Measurements from ENCODE around the gene PFDN1.

The PFDN1 gene

DNA sequence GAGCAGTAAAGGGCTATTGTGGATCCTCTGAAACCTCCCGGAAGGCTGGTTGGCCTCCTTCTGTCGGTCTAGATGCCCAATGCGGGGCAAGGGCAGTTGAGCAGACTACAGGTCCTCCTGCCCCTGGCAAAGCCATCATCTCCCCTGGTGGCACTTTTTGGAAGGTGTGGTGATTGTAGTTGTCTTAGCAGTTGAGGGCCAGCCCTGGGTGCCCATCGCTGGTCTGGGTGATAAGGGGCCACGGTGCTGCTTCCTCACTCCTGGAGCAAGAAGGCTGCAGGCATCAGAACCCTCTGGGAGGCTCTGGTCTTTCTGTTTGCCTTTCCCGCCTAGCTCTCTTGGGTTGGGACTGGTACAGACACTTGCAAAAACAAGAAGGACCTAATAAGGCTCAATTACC lies 64.1 kb downstream of the PFDN1 start:
- DNase-seq (ENCODE audit: low read depth) = no peak

DNA sequence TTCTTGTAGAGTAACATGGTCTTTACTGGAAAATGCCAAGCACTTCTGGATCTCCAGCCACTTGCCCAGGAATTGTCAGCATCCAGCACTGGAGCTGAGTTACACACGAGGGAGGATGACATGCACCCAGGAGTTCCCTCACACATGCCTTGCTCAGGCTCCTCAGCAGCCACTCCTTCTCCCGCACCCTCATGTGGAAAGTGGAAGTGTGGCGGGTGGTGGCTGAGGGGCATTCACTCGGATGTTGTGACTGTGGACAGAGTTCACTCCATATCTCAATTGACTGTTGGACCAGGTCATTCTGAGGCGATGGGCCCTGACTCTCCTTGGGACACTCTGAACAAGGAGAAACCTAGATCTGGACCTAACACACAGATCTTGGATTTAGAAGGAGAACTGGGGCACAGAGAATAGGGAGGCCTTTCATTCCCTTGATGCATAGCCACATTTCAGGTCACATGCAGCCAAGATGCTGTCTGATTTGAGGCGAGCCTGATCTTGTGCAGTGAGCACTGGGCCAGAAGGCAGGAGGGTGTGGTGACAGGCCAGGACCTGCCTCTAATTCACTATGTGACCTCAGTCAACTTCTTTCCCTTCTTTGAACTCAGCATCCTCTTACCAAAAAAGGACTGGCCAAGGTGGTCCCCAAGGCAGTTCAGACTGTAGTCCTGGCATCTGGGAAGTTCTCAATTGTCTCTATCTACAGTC lies 65.9 kb downstream of the PFDN1 start:
- no peak for DNase-seq (ENCODE audit: low read depth)

DNA sequence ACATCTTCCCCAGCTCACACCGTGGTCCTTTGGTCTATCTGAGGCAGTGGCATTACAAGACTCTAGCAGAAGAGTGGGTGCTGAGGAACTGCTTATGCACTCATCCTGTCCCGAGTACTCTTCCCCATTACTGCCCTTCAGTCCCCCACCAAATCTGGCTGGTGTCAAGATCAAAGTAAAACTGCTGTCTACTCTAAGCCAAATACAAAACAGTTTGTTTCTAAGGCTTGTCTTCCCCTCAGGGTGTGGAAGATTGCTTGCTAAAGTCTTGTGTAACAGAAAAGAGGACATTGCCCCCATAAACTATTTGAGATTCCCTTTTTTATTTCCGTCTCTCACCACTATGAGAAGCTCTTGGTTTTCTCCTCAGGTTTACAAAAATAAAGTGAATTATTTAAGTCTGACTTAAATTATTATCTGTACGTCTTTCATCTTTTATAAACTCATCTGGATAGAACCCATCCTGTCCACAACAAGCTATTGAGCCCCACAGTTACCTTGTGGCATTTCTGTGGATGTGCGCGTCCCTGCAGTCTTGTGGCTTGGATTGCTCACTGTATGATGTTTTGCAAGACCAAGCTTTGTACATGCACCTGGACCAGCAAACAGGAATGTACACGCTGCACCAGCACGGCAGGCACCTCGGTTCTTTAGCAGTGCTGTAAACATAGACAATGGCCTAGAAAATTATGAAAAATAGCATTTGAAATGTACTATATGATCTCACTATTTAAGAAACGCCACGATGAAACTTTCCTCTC lies 66.9 kb downstream of the PFDN1 start:
- no peak for DNase-seq (ENCODE audit: low read depth)

DNA sequence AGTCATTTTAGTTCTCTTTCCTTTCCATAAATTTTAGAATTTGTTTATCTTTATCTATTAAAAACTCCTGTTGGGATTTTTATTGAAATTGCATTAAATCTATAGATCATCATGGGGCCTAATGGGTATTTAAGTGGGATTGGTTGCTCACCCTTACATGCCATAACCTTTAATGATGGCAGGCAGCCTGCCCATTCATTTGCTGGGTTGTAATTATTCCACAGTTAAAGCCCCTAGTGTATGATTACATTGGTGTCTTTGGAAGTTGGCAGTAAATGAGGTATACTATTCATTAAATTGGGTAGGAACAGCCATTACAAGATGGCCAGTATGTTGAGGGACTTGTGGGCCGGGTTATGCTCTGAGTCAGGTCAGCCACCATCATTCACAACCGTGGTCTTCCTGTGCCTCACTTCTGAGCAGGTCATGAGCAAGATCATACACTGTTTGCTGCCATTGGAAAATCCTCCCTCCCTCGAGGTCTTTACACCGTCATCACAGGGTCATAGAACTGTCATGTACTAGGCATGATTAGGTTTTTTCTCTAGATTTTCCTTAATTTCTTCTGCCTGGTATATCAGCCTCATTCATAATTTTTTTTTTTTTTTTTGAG lies 68.4 kb downstream of the PFDN1 start:
- DNase-seq (ENCODE audit: low read depth) = no peak

DNA sequence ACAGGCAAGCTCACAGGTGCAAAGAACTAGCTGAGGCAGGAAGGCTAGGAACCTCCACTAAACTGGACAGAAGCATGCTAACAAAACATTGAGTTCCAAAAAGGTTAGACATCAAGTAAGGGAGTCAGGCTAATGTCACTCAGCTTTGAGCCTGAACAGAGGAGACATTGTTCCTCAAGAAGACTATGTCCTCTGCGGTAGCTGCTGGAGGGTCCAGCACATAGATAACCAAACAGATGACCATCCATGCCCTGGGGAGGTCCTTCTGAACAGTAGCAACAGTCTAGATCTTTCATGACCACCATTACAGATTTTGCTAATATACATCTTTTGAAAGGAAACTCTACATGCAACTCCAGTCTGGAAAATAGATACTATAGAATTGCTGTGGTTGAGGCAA lies 70.2 kb downstream of the PFDN1 start:
- DNase-seq (ENCODE audit: low read depth) = no peak

DNA sequence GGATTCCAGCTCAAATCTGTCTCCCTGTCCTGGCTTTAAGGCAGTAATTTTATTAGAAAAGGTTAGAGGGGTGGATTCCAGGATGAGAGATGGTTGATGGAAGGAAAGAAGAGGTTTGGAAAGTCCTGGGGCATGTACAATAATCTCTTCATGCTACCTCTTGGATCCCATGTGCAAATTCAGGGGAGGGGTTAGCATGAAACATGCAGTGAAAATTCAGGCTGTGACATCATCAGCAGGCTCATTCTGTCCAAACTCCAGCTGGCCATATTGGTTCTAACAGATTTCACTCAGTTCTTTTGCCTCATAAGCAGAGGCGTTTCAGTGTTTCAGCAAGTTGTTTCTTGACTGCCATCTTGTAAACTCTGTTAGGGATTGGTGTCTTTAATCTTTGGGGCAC lies 72.5 kb downstream of the PFDN1 start:
- no peak for DNase-seq (ENCODE audit: low read depth)

DNA sequence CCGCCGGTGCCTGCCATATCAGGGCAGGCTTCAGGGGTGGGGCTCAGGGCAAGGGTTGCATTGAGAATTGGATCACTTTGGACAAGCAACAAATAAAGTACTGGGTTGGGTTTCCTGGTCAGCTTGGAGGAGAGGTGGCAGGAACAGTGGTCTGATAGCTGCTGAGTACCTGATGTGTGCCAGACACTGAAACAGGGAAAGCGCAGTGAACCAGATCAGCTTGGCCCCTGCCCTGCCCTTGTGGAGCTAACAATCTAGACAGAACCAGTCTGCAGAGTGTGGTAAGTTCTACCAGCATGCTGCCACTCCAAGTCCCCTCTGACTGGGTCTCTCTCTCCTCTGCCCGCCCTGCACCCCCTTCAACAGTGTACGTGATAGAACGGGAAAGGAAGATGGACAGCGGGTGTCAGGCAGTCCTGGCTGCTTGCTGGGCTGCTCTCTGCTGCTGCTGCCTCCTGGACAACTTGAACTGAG lies 74.5 kb downstream of the PFDN1 start:
- DNase-seq (ENCODE audit: low read depth) = no peak

DNA sequence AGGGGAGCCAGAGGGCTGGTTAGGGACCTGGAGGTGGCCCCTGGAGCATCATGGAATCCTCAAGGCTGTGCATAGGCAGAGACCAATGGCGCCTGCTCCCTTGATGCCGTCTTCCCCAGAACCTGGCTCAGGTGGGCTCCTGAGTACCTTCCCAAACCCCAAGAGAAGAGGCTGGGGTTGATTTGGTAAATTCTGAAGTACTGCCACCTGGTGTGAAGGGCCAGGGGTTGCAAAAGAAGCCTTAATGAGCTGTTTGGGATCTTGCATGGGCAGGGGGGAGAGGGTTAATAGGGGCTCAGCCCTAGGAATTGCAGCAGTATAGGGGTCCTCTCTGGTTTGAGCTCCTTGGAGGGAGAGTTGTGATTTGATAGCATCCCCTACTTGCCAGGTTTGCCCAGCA lies 75.9 kb downstream of the PFDN1 start:
- DNase-seq (ENCODE audit: low read depth) = no peak

DNA sequence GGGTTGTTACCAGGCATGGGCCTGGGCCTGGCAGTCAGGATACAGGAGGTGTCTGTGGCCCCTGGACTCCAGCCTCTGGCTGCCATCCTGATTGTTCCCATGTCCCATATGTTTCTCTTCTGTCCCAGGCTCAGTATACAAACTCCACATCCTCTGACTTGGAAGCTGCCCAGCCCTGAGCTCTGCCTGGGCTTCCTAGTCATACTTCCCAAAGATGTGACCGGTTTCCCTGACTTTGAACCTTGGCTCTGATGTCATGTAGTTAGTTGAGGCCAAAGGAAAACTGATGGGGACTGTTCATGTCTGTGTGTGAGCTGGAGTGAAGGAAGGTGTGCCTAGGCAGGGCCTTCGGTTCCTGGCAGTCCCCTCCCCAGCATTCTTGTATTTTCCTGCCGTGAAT lies 77.5 kb downstream of the PFDN1 start:
- no peak for DNase-seq (ENCODE audit: low read depth)

DNA sequence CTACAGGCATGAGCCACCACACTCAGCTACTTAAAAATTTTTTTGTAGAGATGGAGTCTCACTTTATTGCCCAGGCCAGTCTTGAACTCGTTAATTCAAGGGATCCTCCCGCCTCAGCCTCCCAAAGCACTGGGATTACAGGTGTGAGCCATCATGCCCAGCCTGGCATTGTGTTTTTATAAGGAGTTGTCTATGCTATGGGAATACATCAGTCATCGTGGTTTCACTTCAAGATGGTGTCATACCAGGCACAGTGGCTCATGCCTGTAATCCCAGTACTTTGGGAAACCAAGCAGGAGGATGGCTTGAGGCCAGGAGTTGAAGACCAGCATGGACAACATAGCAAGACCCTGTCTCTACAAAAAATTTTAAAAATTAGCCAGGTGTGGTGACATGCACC lies 78.2 kb downstream of the PFDN1 start:
- no peak for DNase-seq (ENCODE audit: low read depth)

DNA sequence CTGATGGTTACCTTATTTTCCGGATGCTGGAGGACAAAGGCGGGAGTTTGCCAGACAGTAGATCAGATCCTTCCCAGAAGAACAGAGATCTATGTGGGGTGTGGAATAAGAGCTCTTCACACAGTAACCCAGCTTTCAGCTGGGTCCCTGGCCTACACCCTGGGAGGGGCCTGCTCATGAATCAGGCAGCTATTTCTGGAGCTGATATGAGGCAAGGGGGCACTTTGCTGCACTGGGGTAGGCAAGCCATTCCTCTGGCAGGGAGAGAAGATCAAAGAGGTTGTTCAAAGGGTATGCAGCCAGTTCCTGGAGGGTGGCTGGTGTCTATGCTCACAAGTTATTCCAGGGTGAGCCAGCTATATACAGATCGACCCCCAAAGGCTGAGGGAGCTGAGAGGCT lies 79.3 kb downstream of the PFDN1 start:
- no peak for DNase-seq (ENCODE audit: low read depth)

DNA sequence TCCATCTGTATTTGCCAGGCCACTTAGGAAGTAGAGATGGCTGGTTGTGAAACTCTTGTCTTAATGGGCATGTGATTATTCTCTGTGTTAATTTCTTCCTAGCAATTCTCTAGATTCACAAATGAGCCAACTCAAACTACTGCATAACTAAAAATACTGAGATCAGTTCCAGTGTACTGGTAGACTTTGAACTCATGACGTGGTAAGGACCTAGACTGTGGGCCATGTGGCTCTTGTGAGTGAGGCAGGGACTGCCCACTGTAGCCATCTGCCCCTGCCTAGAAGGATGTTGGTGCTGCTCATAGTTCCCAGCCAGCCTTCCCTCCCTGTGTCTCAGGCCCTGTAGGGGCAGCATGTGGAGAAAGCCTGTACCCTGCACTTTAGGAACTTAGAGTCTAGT lies 80.5 kb downstream of the PFDN1 start:
- no peak for DNase-seq (ENCODE audit: low read depth)

DNA sequence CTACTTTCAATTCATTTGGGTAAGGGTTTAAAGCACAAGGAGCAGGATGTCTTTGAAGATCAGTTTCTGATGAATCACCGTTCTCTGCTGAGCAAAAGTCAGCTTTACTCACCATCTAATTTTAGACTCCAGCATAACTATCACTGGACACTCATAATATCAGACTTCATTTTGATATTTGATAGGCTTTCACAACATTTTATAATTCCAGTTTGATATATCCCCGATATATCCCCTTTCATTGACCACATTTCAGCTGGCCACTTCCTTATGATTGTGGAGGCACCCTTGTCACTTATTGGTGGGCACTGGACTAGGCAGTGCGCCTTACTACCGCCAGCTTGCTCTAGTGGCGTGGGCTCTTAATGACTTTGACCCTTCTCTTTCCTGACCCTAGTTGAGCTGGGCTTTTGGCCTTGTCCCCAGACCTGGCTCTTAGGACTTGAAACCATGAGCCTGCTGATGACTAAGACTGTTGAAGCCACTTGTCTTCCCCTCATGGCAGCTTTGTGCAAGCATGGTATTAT lies 81.1 kb downstream of the PFDN1 start:
- DNase-seq (ENCODE audit: low read depth) = no peak

DNA sequence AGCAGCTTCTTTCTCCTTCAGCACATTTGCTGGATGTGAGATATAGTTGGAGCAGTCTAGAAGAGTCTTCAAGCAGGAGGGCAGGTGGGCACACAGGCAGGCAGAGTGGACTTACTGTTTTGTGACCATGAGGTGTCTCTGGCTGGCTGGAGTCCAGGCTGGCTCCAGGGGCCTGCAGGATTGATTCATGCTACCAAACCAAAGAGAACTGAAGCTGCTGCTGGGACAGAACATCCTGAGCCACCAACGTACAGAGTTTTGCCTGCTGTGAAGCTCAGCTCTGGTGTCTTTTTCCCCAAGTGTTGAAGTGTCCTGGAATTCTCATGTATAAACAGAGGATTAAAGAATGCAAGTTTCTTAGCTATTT lies 82.2 kb downstream of the PFDN1 start:
- DNase-seq (ENCODE audit: low read depth) = no peak

DNA sequence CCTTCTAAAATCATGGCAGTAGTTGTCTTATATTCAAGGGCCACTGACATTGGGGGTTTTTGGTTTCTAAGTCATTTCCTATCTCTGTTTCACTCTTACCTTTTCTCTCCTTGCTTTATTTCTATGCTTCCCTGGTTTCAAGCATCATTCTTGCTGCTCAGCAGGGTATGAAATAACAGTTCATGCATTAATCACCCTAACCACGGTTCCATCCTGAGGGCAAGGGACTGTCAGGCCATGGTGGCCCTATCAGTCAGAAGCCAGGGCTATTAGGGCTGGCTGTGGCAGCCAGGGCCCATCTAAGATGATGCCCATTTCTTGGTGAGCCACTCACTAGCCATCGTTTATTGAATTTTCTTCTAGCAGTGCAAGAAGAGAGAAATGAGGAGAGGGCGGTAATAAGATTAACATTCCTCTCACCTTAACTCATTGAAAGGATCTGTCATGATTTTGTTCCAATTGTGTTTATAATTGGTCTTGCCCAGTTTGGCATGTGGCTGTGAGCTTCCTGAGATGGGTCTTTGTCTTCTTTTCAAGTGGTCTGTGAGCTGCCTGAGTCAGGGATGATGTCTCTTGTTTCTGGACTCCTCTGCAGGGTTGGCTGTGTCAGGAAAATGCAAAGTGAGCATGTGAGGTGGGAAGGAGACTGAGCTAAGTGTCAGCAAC lies 82.7 kb downstream of the PFDN1 start:
- DNase-seq (ENCODE audit: low read depth) = no peak

DNA sequence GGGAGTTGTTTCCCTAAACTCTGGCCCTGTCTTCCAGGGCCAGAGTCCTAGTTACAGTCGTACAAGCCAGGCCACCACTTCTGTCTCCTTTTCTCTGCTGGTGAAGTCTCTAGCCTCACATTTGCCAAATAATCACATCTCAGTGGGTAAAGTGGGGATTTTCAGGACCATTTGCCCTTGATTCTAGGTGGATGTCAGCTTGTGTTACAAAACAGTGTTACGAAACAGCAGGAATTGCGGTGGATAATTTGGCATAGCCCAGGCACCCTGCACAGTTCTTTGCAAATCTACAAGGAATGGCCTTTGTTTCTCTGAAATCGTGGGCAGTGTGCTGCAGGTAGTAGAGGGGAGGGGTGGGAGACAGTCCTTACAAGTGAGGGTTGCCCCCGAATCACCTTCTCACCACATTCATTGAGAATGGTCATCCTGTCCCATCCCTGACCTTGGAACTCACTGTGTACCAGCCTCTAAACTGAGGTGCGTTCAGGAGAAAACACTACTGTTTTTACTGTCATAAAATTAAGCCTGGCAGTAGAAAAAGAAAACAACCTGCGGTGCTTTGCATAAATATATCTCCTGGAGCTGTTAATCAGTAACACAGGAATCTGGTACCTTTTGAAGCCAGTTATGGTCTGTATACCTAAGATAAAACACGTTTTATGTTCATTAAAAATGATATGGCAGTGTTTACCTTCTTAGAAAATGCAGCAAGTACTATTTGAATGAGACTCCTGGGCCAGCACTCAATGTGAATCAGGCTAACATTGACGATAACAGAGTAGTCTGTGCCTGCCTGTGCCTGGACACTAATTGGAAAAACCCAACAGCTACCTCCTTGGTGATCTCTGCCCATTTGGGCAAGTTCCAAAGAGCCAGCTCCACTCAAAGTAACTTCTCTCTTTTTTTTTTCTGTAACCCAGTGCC lies 83.6 kb downstream of the PFDN1 start:
- no peak for DNase-seq (ENCODE audit: low read depth)

DNA sequence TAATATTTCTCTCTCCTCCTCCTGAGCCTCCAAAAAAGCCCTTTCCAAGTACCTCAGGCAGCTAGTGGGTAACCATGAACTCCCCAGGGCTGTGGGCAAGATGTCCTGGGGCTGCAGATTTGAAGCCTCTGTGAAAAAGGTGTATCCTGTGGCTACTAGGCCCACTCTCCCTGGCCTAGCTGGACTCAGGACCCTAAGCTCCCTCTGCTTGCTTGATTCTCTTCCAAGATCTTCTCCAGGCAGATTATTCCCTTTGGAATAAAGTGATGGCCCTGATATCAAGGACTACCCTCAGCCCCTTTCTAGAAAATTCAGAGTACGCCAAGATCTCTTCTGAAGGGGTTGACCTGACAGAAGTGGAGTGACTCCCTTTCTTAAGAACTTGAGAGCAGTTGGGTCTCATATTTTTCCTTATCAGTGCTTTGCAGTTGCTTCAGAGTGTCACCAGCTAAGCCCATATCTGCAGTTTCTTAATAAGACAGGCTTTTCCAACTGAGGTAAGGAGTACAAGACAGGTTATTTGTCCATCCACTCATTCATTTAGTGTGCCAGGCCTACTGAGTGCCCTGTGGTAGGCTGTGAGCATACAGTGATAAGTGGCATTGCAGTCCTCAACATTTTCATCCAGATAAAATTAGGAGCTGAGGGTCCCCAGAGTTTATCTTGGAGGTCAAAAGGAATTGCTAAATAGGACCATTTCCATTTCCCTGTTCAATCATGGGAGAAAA lies 85.4 kb downstream of the PFDN1 start:
- DNase-seq (ENCODE audit: low read depth) = no peak

DNA sequence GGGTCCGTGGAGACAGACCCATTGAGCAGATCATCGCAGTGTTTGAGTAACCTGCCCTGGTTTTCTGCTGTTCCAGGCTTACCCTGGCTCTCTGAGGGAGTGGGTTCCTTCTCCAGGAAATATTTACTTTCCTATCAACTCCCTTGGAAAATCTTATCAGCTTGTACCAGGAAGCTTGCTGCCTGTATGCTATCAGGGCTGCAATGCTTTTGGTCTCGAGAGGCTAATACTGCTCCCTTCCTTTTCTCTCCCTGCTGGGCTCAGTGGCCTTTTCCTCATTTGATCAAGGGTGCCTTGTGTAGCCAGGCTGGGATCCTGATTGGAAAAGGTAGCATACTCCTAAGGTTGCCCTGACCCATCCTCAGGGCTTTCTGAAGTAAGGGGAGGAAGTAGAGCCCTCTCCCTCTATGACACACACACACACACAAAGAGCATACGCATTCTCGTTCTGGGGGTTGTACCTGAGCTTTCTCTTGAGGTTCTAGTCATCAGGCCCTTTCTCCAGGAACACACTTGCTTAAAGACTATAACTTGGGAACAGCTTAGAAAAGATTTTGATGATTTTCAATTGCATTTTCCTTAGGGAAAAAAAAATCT lies 86.3 kb downstream of the PFDN1 start:
- no peak for DNase-seq (ENCODE audit: low read depth)

DNA sequence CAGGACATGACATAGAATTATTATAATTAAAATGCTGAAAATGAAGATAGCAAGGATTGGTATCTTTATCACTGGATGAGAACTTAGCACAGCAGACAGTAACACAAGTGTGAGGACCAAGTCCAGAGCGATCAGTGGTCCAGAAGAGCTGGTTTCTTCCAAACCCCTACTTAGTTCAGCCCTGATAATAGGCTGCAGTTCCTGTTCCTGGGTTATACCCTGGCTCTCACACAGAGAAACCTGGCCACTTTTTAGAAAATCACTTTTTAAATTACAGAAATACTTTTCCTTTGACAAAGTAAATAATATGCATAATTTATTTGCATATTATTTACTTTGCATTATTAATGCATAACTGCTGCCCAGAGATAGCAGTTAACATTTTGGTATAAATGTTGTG lies 87.6 kb downstream of the PFDN1 start:
- DNase-seq (ENCODE audit: low read depth) = no peak

DNA sequence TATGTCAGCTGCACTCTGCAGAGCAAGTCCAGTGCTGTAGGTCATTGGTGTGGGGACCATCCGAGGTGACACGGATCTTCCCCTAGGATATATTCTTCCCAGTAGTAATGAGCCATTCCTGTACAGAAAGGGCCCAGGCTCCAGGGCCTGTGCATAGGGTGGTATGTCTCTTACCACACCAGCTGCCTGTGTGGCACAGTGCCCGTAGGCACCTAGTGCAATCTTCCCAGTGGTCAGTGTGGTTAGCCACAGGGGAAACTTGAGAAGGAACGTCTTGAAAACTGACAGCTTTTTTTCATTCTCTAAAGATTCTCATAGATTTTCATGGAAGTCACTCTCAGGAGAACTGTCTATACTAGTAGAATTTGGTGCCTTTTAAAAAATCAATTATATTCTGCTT lies 88.1 kb downstream of the PFDN1 start:
- no peak for DNase-seq (ENCODE audit: low read depth)
